ENCODE data around the gene PDZRN4.
"Not testable (repeated sequence)": the region's sequence is repeated elsewhere in the genome, so short reads cannot be mapped to it uniquely, and the experiment has no call there.

PDZRN4 gene

DNA sequence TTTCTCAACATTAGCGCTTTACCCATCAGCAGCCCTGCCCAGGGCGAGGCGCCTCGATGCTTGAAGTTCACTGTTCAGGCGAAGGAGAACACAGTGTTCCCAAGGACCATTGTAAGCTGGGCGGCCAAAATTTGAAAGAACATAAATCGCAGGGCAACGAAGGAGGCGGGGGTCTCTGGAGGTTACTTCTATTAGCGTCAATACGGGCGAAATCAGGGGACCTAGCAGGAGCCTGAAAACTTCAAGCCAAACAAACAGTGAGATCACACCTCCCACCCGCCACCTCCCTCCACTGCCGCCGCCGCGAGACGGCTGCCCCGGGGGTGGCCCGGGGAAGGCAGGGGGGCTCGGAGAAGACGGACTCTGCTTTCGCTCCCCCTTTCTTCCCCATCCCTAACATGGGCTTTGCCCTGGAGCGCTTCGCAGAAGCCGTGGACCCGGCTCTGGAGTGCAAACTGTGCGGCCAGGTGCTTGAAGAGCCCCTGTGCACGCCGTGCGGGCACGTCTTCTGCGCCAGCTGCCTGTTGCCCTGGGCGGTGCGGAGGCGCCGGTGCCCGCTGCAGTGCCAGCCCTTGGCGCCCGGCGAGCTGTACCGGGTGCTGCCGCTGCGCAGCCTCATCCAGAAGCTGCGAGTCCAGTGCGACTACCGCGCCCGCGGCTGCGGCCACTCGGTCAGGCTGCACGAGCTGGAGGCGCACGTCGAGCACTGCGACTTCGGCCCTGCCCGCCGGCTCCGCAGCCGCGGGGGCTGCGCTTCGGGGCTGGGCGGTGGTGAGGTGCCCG, at the start of gene PDZRN4:
Gene PDZRN4, plus strand, starts transcription at position 263 of the 783 bp plus-strand sequence.
- no peak for DNase-seq

GRCh38 chr12:41140117-41140516, 48.0 kb upstream of the PDZRN4 start:
- no peak for DNase-seq

DNA sequence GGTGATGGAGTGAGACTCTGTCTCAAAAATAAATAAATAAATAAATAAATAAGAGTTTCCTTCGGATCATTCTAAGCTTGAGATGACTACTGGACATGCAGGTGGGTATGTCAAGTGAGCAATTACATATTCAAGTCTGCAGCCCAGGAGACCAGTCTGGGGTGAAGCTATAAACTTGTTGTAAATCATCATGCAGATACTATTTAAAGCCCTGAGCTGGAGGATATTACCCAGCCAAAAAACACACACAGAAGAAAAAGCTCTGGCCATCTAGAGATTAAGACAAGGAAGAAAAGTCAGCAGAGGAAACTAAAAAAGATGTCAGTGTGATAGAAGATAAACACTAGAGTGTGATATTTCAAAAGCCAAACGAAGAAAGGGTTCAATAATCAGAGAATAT, 47.0 kb upstream of the PDZRN4 start:
- no peak for DNase-seq

GRCh38 chr12:41142376-41142775, 45.7 kb upstream of the PDZRN4 start:
- DNase-seq: no peak

DNA sequence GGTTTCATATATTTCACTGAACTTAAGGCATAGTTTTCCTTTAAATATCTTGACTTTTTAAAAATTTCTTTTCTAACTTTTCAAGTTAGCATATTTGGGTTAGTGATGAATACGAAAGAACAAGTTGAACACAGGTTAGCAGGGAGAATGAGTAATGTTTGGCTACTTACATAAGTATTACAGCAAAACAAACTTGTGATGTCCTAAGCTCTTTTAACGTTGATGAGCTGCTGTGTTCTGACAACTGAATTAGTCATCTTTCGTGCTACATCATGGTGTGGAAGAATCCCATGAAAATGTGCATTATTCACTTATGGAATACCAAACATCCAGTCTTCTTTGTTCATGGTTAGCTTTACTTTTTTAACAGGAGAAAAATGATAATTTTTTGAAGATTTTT, 36.3 kb upstream of the PDZRN4 start:
- DNase-seq: no peak

DNA sequence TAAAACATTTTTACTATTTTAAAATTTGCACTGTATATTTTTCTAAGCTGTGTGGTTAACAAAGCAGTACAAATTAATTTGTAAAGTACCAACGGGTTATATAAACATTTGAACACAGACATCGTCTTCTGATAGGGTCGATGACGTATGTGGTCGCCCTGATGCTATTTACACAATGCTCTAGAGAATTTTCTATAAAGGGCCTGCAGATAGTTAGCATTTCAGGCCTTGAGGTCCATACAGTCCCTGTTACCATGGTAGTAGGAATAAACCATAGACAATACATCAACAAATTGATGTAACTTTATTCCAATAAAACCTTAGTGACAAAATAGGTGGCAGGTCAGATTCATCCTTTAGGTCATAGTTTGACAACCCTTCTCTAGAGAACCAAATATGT, 25.7 kb upstream of the PDZRN4 start:
- DNase-seq: no peak

- no peak for DNase-seq
Measured at GRCh38 chr12:41167701-41168100, 20.4 kb upstream of the PDZRN4 start.

DNA sequence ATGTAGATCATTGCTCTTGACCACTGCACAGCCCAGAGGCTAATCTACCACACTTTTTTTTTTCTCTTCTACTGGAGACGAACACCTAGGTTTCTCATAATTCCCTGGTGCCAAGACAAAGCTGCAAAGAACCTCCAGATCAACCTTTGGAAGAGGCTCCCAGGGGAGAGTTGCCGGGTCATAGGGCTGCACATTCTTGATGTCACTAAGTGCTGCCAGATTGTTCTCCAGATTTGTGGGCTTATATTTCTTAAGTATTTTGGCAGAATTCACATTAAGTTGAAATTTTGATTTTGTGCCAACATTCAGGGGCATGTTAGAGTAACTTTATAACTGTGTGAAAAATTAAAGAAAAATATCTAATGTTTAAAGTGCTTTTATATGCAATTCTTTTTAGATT, 13.5 kb upstream of the PDZRN4 start:
- no peak for DNase-seq

DNA sequence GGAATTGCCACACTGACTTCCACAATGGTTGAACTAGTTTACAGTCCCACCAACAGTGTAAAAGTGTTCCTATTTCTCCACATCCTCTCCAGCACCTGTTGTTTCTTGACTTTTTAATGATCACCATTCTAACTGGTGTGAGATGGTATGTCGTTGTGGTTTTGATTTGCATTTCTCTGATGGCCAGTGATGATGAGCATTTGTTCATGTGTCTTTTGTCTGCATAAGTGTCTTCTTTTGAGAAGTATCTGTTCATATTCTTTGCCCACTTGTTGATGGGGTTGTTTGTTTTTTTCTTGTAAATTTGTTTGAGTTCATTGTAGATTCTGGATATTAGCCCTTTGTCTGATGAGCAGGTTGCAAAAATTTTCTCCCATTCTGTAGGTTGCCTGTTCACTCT, 8.6 kb upstream of the PDZRN4 start:
- not testable (repeated sequence) for DNase-seq

DNA sequence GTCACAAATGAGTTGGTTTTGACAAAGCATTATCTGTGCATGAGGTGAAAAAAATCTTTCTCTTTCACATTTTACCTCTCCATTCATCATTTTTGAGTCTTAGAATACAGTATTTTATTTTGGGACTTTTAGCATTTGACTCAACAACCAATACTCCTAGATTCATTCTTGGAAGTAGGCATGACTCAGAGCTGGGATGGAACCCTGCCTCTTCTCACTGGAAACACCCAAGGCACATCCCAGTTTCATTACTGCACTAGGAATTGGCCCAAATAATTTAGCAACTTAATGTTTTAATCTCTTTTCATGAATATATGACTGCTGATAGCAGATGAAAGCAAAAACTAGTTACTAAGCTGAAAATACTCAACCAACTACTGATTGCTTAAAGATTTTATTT, 3.3 kb upstream of the PDZRN4 start:
- DNase-seq: no peak

DNA sequence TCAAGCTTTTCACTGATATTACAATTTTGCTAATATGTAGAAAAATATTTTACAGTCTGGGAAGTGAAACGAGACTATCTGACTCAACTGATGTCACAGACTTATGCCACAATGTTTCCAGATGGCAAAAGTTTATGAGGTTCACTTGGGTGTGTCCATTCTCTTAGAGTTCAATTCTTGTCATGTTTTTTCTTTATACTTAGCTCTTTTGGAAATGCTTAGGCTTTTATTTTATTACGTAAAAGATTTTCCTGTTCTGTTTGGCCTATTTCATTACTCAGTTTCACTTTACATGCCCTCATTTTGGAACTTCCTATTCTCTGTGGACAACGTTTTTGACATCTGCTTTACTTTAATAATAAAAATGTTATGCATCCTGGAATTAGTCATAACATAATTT, 2.1 kb upstream of the PDZRN4 start:
- DNase-seq: no peak

GRCh38 chr12:41188841-41189394, 798 bp downstream of the PDZRN4 start:
- no peak for DNase-seq

DNA sequence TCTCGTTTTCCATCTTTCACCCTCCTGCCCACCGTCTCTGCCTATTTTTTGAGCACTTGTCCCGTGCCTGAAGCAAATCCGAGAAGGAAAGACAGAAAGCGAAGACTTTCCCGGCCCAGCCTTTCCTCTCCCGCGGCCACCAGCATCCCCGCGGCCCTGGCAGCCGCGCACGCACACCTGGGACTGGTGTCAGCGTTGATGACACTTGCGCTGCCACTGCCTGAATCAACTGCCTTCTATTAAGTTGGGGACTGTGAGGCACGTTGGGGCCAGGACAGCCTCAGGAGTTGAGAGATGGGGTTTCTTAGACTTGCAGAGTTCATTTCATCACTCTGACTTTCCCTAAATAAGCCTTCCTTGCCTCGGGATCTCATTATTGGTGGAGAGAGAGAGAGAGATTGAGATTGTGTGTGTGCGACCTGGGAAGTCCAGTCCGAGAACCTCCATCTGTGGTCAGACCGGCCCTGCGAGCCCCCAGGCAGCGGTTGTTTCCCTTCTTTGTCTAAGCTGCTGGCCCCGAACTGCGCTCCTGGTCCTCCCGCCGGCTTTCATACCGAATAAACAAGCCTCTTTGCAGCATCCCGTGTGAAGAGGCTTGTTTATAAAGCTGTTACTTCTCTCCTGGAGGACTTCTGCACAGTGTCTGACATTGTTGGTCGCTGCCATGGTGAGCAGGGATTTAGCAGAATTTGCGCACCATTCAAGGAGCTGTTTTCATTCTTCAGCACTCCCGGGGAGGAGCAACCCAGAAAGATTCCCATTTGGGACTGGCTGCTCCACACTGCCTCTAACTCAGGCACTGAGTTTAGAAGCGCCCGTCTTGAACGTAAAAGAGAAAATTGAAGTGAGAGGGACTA, 1.5 kb downstream of the PDZRN4 start:
- DNase-seq: no peak

DNA sequence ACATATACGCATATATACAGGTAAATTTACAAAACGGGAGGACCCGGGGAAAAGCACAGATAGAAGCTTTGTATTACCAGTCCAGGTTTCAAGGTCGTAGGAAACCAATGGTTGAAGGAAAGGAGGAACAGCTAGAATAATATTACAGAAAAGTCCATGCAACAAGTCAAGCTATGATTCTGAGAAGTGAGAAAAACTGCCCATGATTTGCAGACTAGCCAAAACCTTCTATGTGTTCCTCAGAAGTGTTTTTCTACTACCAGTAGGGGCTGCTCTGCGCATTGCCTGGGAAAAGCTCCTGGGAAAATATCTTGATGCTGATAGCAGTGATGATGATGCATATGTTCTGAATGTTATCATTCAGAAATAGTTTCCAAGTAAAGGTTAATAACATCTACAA, 2.2 kb downstream of the PDZRN4 start:
- no peak for DNase-seq

DNA sequence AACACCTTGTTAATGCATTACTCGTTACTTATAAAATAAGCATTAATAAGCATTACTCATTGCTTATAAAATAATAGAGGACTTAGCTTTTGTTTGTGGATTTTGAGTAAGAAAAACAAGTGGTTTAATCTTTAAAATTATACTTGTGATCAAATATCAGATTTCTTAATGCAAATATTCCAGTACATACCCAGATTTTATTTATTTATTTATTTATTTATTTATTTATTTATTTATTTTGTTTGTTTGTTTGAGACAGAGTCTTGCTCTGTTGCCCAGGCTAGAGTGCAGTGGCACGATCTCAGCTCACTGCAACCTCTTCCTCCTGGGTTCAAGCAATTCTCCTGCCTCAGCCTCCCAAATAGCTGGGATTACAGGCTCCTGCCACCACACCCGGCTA, 3.4 kb downstream of the PDZRN4 start:
- not testable (repeated sequence) for DNase-seq

- DNase-seq: no peak
Measured at GRCh38 chr12:41193311-41193710, 5.2 kb downstream of the PDZRN4 start.

GRCh38 chr12:41202051-41202450, 13.9 kb downstream of the PDZRN4 start:
- no peak for DNase-seq

DNA sequence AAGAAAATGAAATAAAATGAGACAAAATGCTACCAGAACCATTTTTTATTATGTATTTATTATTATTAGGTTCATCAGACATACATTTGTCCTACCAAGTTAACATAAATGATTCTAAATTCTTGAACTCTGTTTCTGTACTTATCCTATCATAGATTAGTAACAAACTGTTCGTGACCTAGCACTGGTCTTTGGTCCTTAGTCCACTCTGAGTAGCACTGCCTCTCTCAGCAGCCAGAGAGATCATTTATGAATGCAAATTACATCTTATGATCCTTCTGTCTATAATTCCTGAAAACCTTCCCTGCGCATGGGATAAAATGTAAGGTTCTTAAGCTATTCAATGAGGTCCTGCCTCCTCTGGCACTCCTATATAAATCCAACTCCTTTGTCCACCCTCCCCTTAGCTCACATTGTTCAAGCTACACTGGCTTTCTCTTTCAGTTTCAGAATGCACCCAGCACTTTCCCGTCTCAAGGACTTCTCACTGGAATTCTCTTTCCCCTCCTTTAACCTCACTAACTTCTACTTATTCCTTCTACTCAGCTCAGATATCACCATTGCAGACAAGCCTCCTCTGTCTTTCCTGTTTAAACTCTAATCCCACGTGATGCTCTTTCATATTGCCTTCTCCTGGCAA, 17.1 kb downstream of the PDZRN4 start:
- DNase-seq: no peak

GRCh38 chr12:41206298-41206697, 18.2 kb downstream of the PDZRN4 start:
- no peak for DNase-seq

- DNase-seq: no peak
Measured at GRCh38 chr12:41211448-41211847, 23.3 kb downstream of the PDZRN4 start.

- no peak for DNase-seq
Measured at GRCh38 chr12:41212625-41213024, 24.5 kb downstream of the PDZRN4 start.

DNA sequence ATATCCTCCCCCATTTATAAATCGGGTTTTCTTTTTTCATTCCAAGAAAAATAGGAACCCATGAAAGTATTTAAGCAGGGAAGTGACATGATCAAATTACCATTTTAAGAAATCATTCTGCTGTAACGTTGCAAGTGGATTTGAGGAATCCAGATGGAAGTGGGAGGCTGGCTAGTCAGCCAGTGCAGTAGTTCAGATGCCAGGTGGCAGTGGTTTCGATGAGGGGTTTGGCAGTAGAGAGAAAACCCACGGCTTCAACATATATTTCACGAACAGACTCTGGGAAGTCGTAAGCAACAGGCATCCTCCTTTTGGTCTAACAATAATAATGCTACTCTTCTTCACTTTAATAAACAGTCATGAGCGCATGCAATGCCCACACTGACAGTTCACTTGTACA, 25.0 kb downstream of the PDZRN4 start:
- DNase-seq: no peak

- no peak for DNase-seq
Measured at GRCh38 chr12:41213648-41214047, 25.5 kb downstream of the PDZRN4 start.
